HG02943 (cell line): Measurements from ENCODE around the gene AGPAT3.
"Not testable (repeated sequence)": the region's sequence is repeated elsewhere in the genome, so short reads cannot be mapped to it uniquely, and the experiment has no call there.

Source experiments
- ATAC-seq: cut with Tn5 transposase; IDR thresholded peaks from one replicate; pipeline ENCODE4 v1.9.1; 2021; ENCODE audit warnings: mild to moderate bottlenecking, low read depth, moderate library complexity; ENCODE audit not compliant: unreplicated experiment

AGPAT3 gene

DNA sequence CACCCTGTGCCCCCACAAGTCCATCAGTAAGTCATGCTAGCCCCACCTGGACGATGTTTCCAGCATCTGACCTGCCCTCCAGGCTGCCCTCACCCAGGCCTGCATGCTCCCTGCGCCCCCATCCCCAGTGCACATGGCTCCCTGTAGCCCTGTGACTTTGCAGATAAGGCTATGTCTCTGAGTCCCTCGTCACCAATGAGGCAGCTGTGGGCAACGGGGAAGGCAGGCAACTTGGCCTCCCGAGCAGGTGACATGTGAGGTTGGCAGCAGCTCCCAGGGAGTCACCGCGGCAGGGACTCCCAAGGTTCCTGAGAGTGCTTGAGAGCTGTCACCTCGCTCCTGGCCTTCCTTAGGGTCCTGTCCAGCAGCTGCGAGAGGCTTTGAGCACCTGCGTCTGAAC lies 32.4 kb upstream of the AGPAT3 start:
- no peak for ATAC-seq

- ATAC-seq, result no peak
These were observed 30.7 kb upstream of the AGPAT3 start for GRCh38 chr21:43834146-43834905.

DNA sequence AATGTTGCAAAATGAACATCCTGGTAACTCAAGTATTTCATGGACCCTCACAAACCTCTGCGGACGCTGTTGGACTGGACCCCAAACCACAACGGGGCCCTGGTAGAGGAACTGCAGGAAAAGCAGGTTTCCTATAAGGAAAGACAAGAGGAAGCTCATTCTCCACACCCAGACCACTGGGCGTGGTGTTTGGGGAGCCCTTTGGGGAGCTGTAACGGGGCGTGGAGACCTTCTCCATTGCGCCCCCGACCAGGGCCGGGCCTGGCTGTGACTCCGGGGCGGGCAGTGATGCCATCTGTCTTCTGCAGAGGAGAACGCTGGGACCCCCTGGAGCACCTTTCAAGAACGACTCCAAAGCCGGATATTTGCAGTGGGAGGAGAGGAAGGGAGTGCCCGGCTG lies 30.0 kb upstream of the AGPAT3 start:
- ATAC-seq, result no peak

DNA sequence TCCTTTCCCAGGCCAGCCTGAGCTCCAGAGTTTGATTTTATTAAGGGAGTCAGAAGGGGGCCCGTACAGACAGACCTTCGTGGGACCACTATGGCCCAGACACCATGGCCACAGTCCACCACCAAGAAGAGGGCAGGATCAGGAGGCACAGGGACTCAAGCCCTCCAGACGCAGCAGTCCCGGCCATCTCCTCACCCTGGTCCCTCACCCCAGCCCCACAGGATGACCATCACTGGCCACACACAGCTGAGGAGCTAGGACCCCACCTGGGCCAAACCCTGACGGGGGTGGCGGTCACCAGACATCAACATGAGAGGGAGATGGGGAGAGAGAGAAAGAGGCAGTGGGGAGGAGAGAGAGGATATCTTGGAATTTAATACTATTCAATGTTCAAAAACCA lies 29.2 kb upstream of the AGPAT3 start:
- ATAC-seq, result no peak

DNA sequence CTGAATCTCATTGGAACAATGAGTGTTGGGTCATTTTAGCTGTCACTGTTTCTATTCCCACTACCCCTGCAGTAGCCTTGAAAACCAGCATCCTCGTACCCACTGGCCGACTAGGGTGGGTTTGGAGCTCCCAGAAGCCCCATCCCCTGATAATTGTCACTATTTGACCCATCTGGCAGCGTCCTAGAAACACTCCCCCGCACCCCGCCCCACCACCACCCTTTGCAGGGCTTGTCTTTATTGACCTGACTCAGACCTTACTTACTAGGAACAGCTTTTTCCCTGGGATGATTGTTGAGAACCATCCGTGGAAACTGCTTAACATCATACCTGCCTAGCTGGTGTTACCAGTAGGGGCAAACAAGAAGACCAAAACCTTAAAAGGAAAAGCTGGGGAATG lies 28.4 kb upstream of the AGPAT3 start:
- no peak for ATAC-seq

DNA sequence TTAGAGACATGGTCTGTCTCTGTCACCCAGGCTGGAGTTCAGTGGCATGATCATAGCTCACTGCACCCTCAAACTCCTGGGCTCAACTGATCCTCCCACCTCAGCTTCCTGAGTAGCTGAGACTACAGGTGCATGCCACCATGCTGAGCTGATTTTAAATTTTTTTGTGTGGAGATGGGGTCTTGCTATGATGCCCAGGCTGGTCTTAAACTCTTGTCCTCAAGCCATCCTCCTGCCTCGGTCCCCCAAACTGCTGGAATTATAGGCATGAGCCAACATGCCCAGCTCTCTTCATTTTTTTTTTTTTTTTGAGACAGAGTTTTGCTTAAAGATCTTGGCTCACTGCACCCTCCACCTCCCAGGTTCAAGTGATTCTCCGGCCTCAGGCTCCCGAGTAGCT lies 24.8 kb upstream of the AGPAT3 start:
- ATAC-seq, result no peak

DNA sequence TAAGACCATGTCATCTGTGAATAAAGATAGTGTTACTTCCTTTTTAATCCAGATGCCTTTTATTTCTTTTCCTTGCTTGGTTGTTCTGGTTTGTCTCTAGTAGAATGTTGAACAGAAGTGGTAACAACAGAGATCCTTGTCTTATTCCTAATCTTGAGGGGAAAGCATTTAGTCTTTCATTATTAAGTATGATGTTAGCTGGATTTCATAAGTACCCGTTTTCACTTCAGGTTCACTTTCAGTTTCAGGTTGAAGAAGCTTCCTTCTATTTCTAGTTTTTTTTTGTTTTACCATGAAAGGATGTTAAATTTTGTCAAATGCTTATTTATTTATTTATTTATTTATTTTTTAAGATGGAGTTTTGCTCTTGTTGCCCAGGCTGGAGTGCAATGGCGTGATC lies 22.3 kb upstream of the AGPAT3 start:
- no peak for ATAC-seq

GRCh38 chr21:43844906-43845305 lies 20.1 kb upstream of the AGPAT3 start:
- ATAC-seq, result not testable (repeated sequence)

DNA sequence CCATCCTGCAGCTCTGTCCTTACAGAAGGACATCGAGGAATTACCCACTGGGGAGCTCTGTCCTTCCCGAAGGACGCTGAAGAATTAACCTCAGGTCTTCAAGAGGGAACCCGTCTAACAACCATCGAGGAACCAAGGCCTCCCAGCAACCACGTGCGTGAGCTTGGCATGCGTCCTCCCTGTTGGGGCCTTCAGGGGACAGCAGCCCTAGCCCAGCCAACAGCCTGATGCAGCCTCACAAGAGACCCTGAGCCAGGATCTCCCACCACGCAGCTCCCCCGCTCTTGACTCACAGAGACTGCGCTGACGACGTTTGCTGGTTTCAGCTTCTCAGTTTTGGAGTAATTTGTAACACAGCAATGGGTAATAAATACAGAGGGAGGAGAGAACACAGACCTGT lies 19.6 kb upstream of the AGPAT3 start:
- no peak for ATAC-seq

- ATAC-seq, result no peak
These were observed 18.6 kb upstream of the AGPAT3 start for GRCh38 chr21:43846430-43846829.

DNA sequence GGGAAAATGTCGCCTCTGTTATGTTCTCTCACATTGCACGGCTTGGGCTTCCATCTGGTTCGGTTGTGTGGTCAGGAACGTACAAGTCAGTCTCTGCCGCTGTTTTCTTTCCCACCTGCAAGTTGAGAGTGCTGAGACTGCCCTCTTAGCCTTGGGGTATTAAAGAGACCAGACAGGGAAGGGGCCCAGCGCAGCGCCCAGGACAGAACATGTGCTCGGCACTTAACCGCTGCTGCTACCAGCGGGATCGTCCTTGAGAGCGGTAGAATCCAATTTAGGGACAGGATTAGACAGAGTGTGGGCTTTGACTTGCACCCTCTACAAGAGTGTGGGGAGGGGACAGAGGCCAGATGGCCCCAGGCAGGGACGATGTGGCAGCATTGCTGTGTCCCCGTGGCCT lies 17.7 kb upstream of the AGPAT3 start:
- no peak for ATAC-seq

- no peak for ATAC-seq
These were observed 16.3 kb upstream of the AGPAT3 start for GRCh38 chr21:43848771-43849170.

DNA sequence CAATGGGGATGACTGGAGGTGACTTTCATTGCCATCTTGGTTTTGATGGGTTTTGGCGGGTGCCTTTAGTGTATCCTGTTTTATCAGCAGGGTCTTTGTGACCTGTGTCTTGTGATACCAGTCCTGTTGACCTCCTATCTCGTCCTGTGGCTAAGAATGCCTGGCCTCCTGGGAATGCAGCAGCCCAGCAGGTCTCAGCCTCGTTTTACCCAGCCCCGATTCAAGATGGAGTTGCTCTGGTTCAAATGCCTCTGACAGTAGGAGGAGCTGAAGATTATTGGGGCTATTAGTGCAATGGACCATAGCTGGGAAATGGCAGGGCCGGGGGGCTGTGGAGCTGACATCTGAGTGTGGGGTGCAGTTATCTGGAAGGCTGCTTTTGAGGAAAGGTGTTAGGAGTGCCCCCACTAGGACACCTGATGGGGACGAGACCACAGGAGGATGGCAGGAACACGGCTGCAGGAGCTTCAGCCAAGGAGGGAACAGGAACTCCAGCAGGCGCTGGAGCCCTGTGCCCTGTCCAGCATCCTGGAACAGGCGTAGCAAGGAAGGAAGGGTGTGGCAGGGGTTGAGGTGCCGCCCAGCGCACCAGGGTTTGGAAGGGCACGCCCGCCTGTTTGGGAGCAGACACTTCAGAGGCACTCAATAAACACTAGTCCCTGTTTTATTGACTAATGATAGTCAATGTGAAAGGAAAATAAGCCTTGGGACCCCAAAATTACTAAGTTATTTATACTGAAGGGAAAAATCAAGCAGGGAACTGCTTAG lies 15.3 kb upstream of the AGPAT3 start:
- ATAC-seq, result no peak

GRCh38 chr21:43850728-43851295 lies 14.2 kb upstream of the AGPAT3 start:
- no peak for ATAC-seq

GRCh38 chr21:43851593-43851992 lies 13.4 kb upstream of the AGPAT3 start:
- ATAC-seq, result no peak

DNA sequence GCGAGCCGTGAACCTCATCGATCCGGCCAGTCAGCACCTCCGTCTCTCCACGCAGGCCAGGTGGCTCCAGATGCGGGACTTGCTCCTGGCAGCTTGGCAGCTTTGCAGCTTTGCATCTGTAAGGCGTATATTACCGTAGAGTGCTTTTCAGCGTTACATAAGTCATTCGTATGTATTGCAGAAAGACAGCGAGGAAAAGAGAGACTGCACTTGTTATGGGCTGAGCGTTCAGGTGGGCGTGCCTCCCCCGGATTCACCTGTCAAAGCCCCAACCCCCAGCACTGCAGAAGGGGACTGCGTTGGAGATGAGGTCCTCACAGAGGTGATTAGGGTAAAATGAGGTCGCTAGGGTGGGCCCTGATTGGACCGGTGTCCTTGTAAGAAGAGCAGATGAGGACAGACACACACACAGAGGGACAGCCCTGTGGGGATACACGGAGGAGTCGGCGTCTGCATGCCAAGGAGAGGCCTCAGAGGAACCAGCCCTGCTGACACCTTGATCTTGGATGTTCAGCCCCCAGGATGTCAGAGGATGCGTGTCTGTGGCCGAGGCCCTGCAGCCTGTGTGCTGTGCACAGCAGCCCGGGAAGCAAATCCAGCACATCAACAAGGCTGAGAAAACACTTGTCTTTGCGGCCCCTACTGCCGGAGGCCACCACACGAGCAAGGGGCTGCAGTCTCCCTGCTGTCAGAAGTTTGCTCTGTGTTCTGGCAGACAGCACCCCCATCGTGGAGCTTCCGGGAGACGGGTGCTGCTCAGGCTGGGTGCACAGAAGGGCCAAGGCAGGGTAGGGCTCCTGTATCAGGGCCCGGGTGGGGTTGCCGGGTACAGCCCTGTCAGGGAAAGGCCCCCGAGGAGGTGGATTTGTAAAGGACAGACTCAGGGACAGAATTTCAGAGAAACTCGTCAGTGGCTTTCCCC lies 10.9 kb upstream of the AGPAT3 start:
- no peak for ATAC-seq

DNA sequence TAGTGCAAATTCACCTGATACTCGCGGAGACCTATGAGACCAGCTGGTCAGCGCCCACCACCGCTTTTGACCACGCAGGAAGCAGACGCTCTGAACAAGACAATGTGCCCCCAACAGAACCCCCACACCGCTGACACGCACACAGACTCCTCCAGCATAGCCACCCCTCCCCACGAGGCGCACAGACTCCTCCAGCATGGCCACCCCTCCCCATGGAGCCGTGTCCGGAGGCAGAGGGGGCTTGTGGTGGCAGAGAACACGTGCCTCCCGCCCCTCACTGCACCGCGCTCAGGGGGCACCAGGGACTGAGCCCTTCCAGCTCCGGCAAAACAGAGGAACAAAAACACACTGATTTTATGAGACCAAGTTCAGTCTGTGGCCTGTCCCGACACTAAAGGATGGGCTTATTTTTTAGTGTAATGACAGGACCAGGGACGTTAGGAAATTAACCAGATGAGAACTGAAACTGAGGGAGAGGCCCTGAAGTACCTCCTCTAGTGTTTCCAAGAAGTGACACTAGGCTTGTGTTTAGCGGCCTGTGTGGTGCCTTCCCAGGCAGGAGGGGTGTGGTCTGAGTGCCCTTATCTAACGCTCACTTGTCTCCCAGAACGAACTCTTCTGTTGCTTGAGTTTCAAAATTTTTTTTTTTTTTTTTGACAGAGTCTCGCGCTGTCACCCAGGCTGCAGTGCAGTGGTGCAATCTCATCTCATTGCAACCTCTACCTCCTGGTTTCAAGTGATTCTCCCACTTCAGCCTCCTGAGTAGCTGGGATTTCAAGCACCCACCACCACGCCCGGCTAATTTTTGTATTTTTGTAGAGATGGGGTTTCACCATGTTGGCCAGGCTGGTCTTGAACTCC lies 10.0 kb upstream of the AGPAT3 start:
- no peak for ATAC-seq

GRCh38 chr21:43855955-43856354 lies 9.1 kb upstream of the AGPAT3 start:
- no peak for ATAC-seq

DNA sequence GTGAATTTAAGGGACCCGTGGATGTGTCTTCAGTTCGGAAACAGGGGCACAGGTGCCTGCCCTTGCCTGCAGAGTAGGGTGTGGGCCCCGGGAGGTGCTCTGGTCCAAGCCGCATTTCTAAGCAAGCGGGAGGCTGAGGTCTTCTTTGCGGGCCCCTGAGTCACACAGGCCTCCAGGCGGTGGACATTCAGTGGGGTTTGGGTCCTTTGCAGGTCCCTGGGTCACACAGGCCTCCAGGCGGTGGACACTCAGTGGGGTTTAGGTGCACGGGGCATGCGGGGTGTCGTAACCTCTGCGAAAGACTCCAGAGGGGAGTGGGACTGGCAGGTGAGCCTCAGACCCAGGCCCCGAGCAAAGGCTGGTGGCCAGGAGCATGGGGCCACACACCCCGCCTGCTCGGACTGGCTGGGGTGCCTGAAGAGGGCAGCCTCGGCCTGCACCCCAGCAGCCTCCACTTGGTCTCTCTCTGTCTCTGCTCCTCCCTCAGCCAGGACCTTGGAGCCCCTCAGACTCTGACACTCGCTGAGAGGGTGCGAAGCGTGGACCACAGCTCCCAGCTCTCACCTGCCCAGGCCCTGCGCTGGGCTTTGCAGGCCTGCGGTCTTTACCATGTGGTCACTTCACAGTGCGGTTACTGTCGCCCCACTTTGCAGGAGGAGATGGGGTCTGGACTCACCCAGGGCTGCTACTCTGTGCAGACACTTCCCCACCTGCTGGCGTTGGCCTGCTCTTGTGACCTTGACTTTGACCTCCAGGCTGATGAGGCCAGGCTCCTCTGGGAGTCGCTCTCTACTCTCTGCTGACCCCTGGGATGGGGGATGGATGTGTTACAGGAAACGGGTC lies 6.0 kb upstream of the AGPAT3 start:
- ATAC-seq, result no peak
